Activated gamma-delta T cell treated with Interleukin-2 at 50 U/mL for 16 hours (primary cell): ENCODE results near the gene CLASP2.

Source experiments
- DNase-seq: peaks from one replicate; pipeline ENCODE4 v3.0.0-alpha.2; 2020

Gene CLASP2

GRCh38 chr3:33636125-33636850 lies 81.8 kb downstream of the CLASP2 start:
- no peak for DNase-seq

GRCh38 chr3:33634262-33634661 lies 83.8 kb downstream of the CLASP2 start:
- DNase-seq, result no peak

- no peak for DNase-seq
Measured at GRCh38 chr3:33629219-33629618, 88.8 kb downstream of the CLASP2 start.

DNA sequence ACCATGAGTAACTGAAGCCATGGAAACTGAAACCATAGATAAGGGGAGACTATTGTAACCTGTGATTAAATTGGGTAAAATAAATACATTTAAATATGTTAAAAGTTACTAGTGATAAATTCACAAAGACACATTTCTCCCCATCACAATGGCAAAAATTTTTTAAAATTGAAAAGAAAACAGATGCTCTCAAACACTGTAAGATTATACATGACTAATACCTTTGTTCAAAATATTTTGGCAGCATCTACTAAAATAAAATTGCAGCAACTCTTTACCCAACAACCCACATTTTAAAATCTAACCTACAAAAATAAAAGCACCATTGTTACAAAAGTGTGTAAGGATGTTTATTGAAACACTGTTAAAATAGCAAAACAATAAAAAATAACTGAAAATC lies 93.3 kb downstream of the CLASP2 start:
- no peak for DNase-seq

DNA sequence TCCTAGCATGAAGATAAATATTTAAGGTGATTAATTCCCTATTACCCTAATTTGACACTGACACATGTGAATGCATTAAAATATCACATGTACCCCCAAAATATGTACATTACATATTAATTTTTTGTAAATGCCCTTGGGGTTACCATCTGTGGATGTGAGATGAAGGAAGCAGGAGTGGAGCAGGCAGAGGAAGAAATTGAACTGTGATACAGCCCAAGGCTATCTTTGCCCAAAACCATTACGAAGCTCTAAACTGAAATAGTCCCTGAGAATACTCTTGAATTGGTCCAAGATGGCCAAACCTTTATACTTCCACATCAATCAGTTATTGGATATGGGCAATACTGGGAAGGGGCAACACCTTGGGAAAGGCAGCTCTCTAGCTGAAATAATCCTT lies 105.0 kb downstream of the CLASP2 start:
- DNase-seq, result no peak

DNA sequence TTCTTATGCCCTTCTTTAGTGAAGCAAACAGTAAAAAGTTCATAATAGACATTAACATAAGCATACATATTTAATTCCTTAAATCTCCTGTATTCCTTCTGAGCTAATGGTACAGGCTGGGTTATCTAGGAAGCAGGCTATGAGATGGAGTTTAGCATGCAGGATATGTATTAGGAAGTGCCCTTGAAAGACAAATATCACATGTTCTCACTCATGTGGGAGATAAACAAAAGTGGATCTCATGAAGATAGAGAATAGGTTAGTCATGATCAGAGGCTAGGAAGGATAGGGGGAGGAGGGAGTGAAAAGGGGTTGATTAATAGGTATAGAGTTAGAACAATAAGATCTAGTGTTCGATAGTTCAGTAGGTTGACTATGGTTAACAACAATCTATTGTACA lies 105.4 kb downstream of the CLASP2 start:
- DNase-seq, result no peak

DNA sequence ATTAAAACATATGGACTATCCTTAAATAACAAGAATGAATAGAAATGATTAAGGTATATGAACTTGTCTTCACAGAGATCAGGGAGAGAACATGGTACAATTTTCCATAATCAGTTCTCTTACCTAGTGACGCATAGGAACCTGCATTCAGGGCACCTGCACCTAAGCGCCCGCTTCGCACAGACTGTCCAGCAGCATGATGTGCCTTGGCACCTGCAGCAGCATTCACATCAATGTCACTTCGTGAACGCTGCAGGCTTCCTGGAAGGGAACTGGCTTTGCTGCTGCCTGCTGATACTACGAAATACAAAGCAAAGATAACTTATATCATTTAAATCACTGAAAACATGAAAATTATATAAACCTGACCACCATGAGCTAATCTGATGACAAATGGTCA lies 115.2 kb downstream of the CLASP2 start:
- no peak for DNase-seq

DNA sequence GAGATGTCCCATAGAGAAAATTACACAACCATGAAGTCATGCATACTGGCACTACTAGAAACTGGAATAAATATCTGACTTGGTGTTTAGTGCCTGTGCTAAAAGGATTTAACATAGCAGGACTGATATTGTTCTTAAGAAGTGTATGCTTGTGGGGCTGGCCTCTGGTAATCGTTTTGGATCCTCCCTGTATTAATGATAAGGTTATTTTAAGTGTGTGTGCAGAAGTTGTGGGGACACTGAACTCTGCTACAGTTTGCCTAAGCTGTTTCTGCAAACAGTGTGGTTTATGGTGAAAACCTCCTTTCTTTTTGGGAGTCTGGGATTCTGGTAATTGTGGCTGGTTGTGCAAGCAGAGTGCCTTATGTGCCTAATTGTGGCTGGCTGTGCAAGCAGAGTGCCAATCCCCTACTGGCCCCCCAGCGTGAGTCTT lies 120.8 kb downstream of the CLASP2 start:
- no peak for DNase-seq

DNA sequence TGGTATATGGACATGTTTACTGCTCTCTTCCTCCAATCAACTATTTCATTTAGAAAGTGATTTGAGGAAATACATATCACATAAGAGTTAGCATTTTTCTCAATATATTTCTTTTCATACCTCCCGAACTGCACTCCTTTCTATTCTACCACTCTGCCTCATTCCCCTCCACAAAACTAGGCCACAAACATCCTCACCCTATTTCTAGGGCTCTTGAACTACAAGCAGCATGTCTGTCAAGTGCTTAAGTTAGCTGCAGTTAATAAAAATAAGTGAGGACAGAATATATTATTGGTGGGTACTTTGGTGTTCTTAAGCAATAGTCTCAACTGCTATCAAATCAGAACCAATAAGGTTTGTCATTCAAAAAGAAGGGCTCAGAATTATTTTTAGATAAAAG lies 125.1 kb downstream of the CLASP2 start:
- no peak for DNase-seq

GRCh38 chr3:33590541-33590940 lies 127.5 kb downstream of the CLASP2 start:
- DNase-seq, result no peak

DNA sequence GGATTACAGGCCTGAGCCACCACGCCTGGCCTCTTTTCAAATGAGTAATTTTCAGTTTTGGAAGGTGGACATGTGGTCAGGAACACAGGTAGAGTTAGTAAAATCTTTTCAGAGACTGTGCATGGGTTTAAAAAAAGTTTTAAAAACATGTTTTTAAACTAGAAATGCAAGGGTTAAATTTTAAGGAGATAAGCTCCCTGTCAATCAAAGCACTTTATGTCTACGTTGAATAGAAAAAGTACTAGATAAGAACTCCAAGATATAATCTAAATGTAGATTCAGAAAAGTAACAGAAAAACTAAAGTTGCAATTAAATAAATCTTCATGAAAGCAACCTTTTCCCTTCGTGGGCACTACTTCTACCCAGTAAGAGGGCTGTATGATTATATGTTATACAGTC lies 131.7 kb downstream of the CLASP2 start:
- DNase-seq, result no peak

DNA sequence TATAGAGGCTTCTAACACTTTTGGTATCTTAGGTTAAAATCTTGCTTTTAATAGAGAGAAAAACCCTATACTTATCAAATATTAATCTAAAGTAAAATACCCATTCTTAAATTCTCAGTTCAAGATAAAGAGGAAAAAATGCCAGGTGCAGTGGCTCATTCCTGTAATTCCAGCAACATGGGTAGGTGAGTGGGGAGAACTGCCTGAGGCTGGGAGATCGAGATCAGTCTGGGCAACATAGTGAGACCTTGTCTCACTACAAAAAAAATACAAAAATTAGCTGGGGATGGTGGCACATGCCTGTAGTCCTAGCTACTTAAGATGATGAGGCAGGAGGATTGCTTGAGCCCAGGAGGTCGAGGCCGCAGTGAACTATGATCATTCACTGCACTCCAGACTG lies 135.8 kb downstream of the CLASP2 start:
- no peak for DNase-seq

GRCh38 chr3:33581666-33582065 lies 136.4 kb downstream of the CLASP2 start:
- DNase-seq, result no peak

- DNase-seq, result no peak
Measured at GRCh38 chr3:33579840-33580239, 138.2 kb downstream of the CLASP2 start.

GRCh38 chr3:33579178-33579510 lies 138.9 kb downstream of the CLASP2 start:
- DNase-seq, result no peak

- DNase-seq, result no peak
Measured at GRCh38 chr3:33578325-33579177, 139.5 kb downstream of the CLASP2 start.

- no peak for DNase-seq
Measured at GRCh38 chr3:33577588-33577987, 140.5 kb downstream of the CLASP2 start.

GRCh38 chr3:33577173-33577572 lies 140.9 kb downstream of the CLASP2 start:
- no peak for DNase-seq

DNA sequence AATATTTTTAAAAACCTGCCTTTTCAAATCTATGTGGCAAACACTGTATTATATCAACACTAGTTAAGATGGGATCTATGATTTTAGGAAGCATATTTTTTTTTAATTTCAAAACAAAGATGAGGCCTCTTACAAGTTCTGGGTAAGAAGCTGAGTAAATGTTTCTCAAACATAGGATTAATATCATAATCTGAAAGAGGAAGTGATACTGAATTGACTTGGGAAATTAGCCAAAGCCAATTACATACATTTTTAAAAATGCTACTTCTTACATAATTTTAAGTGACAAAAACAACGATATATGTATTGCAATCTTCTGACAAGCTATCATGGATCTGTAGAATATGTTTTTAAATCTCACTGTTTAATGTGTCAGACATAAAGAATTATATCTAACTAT lies 142.7 kb downstream of the CLASP2 start:
- no peak for DNase-seq

GRCh38 chr3:33557829-33558228 lies 160.2 kb downstream of the CLASP2 start:
- DNase-seq, result no peak

- DNase-seq, result no peak
Measured at GRCh38 chr3:33557279-33557678, 160.8 kb downstream of the CLASP2 start.

DNA sequence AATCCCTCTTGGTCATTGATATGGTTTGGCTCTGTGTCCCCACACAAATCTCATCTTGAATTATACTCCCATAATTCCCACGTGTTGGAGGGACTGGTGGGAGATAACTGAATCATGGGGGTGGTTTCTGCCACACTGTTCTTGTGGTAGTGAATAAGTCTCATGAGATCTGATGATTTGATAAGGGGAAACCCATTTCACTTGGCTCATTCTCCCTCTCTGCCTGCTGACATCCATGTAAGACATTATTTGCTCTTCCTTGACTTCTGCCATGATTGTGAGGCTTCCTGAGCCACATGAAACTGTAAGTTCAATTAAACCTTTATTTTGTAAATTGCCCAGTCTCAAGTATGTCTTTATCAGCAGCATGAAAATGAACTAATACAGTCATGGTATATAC lies 171.0 kb downstream of the CLASP2 start:
- DNase-seq, result no peak

DNA sequence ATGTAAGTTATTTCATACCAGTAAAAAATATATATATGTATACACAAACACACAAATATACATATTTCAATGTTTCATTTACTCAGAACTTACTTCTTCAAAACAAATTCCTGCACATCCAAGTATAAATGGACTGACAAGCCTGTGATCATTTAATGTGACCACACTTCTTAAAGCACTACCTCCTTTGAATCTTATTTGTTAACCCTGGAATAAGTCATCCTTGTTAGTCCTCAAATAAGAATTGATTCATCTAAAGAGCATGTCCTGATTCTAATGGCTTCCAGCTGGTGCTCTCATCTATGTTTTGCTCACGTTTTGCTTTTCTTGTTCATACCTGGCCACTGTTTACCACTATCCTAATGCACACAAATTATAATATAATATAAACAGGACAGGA lies 173.9 kb downstream of the CLASP2 start:
- no peak for DNase-seq

GRCh38 chr3:33543601-33544000 lies 174.5 kb downstream of the CLASP2 start:
- DNase-seq, result no peak

DNA sequence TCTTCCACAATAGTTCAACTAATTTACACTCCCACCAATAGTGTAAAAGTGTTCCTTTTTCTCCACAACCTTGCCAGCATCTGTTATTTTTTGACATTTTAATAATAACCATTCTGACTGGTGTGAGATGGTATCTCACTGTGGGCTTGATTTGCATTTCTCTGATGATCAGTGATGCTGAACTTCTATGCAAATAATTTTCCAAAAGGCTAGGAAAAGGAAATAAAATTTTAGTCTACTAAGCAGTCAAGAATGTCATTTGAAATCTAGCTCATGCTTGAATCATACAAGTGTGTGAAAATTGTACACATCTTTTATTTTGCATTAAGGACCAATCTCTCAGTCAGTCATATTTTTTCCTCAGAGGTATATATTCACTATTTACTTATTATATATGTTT lies 176.1 kb downstream of the CLASP2 start:
- no peak for DNase-seq
